Neural cell (in vitro differentiated cells): ENCODE results near the gene C5orf24. TPM values are rescaled to one million over a fixed set of nuclear protein-coding genes. Genes with fewer than 3 reads are reported as not detected.
"Not testable (repeated sequence)": the region's sequence is repeated elsewhere in the genome, so short reads cannot be mapped to it uniquely, and the experiment has no call there.

Experiments
- H2AFZ ChIP-seq: fragments of 200-600, 300-800 bp; sonication (generic), shearing (Covaris generic); 2 replicates; pipeline ENCODE4 v1.6.0; 2014; ENCODE audit warnings: low read depth, mild to moderate bottlenecking, antibody characterized with exemption, low read length, moderate library complexity
- H3F3A ChIP-seq: fragments of 200-600 bp; shearing (Covaris generic); 2 replicates; pipeline ENCODE4 v1.6.1; 2016; ENCODE audit warnings: mild to moderate bottlenecking, moderate library complexity, mixed read lengths, antibody characterized with exemption, low read length; ENCODE audit not compliant: insufficient read depth, poor library complexity, severe bottlenecking
- H3K27ac ChIP-seq: fragments of 200-600, 300-800 bp; sonication (generic), shearing (Covaris generic); 2 replicates; pipeline ENCODE4 v1.5.1; 2014; ENCODE audit warnings: mild to moderate bottlenecking, low read length, moderate library complexity
- H3K27me3 ChIP-seq: fragments of 300-800, 200-600 bp; sonication (generic), shearing (Covaris generic); 2 replicates; pipeline ENCODE4 v1.6.0; 2014; ENCODE audit warnings: mild to moderate bottlenecking, low read depth, low read length, moderate library complexity; ENCODE audit not compliant: insufficient read depth
- H3K36me3 ChIP-seq: fragments of 300-800, 200-600 bp; sonication (generic), shearing (Covaris generic); 2 replicates; pipeline ENCODE4 v1.5.1; 2014; ENCODE audit warnings: mild to moderate bottlenecking, antibody characterized with exemption, low read length, moderate library complexity; ENCODE audit not compliant: insufficient read depth
- H3K4me2 ChIP-seq: fragments of 300-800, 200-600 bp; sonication (generic), shearing (Covaris generic); 2 replicates; pipeline ENCODE4 v1.6.0; 2014; ENCODE audit warnings: mild to moderate bottlenecking, low read length
- H3K4me3 ChIP-seq: fragments of 300-800, 200-600 bp; sonication (generic), shearing (Covaris generic); 2 replicates; pipeline ENCODE4 v1.5.1; 2014; ENCODE audit warnings: mild to moderate bottlenecking, low read length, moderate library complexity
- H3K79me2 ChIP-seq: fragments of 200-600 bp; shearing (Covaris generic); replicated peaks from 2 replicates; pipeline ENCODE4 v1.6.0; 2014; ENCODE audit warnings: mild to moderate bottlenecking, low read length, moderate library complexity; ENCODE audit not compliant: insufficient read depth
- H3K9ac ChIP-seq: fragments of 300-800, 200-600 bp; sonication (generic), shearing (Covaris generic); 2 replicates; pipeline ENCODE4 v1.6.1; 2016; ENCODE audit warnings: mild to moderate bottlenecking, low read length, mixed read lengths
- H3K9me2 ChIP-seq: fragments of 200-600 bp; shearing (Covaris generic); 2 replicates; pipeline ENCODE4 v1.6.1; 2016; ENCODE audit warnings: mild to moderate bottlenecking, low read length, mixed read lengths; ENCODE audit not compliant: insufficient read depth
- H3K9me3 ChIP-seq: fragments of 200-600, 300-800 bp; sonication (generic), shearing (Covaris generic); 2 replicates; pipeline ENCODE4 v1.6.1; 2016; ENCODE audit warnings: mild to moderate bottlenecking, mixed run types, low read length, moderate library complexity, mixed read lengths
- H4K20me1 ChIP-seq: fragments of 200-600 bp; shearing (Covaris generic); 2 replicates; pipeline ENCODE4 v1.6.1; 2016; ENCODE audit warnings: mild to moderate bottlenecking, mixed run types; ENCODE audit not compliant: insufficient read depth
- EP300 ChIP-seq: fragments of 450-650 bp; conservative IDR thresholded peaks from 2 replicates; pipeline ENCODE4 v1.6.1; 2014; ENCODE audit warnings: antibody characterized with exemption, mild to moderate bottlenecking, moderate library complexity; ENCODE audit not compliant: poor library complexity, severe bottlenecking
- EZH2 ChIP-seq: fragments of 200-600, 300-800 bp; shearing (Covaris generic), sonication (generic); IDR thresholded peaks from 2 replicates; pipeline ENCODE4 v1.6.1; 2014; ENCODE audit warnings: antibody characterized with exemption, low read length, borderline replicate concordance, mild to moderate bottlenecking; ENCODE audit not compliant: insufficient read depth, poor library complexity, severe bottlenecking
- MXI1 ChIP-seq: fragments of 450-650 bp; conservative IDR thresholded peaks from 2 replicates; pipeline ENCODE4 v1.6.1; 2014; ENCODE audit warnings: antibody characterized with exemption, mild to moderate bottlenecking; ENCODE audit not compliant: poor library complexity, severe bottlenecking
- POLR2AphosphoS5 ChIP-seq: IDR thresholded peaks from 2 replicates; pipeline ENCODE4 v1.6.1; 2012
- RAD21 ChIP-seq: fragments of 450-650 bp; conservative IDR thresholded peaks from 2 replicates; pipeline ENCODE4 v1.6.1; 2014; ENCODE audit warnings: antibody characterized with exemption, mild to moderate bottlenecking, moderate library complexity
- REST ChIP-seq: IDR thresholded peaks from 2 replicates; pipeline ENCODE4 v1.6.1; 2012; ENCODE audit warnings: borderline replicate concordance
- SMC3 ChIP-seq: fragments of 450-650 bp; conservative IDR thresholded peaks from 2 replicates; pipeline ENCODE4 v1.6.1; 2014; ENCODE audit warnings: antibody characterized with exemption, mild to moderate bottlenecking, moderate library complexity; ENCODE audit not compliant: poor library complexity
- TAF1 ChIP-seq: IDR thresholded peaks from 2 replicates; pipeline ENCODE4 v1.6.1; 2012; ENCODE audit warnings: low read depth
- polyA plus RNA-seq: library from polyadenylated mRNA; depleted of rRNA; stranded (reverse); fragments of >200 nt; gene quantifications from 2 replicates; pipeline ENCODE4 v1.2.3, GENCODE V29; 2014
- TF ChIP-seq, protein P1 (sequence below): fragments of 450-650 bp; IDR thresholded peaks from 2 replicates; pipeline ENCODE4 v1.5.1; 2014; ENCODE audit warnings: antibody characterized with exemption, mild to moderate bottlenecking, moderate library complexity; ENCODE audit not compliant: poor library complexity, severe bottlenecking

Gene C5orf24
- polyA plus RNA-seq, 1 donor from 2014 or later, result 71.7 TPM

DNA sequence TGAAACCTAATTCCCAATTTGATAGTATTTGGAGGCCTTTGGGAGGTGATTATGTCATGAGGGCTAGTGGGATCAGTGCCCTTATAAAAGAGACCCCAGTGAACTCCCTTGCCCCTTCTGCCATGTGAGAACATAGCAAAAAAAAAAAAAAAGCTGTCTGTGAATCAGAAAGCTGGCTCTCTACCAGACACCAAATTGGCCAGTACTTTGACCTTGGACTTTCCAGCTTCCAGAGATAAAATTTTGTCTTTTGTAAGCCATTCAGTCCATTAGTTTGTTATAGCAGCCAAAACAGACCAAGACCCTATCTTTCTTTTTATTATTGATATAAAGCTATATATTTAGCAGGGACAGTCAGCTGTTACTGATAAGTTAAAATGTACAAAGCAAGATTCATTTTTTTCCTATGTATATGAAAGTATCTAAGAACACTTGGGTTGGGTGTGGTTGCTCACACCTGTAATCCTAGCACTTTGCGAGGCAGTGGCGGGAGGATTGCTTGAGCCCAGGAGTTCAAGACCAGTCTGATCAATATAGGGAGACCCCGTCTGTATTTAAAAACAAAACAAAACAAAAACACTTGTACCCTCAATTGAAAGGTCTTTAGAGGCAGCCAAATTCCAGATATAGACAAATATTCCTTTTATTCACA, 8.1 kb upstream of the C5orf24 start:
- H3K79me2 ChIP-seq, result no peaks in the 10 kb centered on the region
- H3K9ac ChIP-seq, result no peak overlapping the region
- no peaks in the 10 kb centered on the region for H4K20me1 ChIP-seq
- H3K36me3 ChIP-seq, result no peaks in the 10 kb centered on the region
- no peaks in the 10 kb centered on the region for H3K9me2 ChIP-seq
- TF ChIP-seq EZH2 (no peak), TAF1 (no peak), RAD21 (no peak), REST (no peak), SMC3 (no peak), POLR2AphosphoS5 (no peak), EP300 (no peak), MXI1 (no peak)
- TF ChIP-seq, protein P1, sequence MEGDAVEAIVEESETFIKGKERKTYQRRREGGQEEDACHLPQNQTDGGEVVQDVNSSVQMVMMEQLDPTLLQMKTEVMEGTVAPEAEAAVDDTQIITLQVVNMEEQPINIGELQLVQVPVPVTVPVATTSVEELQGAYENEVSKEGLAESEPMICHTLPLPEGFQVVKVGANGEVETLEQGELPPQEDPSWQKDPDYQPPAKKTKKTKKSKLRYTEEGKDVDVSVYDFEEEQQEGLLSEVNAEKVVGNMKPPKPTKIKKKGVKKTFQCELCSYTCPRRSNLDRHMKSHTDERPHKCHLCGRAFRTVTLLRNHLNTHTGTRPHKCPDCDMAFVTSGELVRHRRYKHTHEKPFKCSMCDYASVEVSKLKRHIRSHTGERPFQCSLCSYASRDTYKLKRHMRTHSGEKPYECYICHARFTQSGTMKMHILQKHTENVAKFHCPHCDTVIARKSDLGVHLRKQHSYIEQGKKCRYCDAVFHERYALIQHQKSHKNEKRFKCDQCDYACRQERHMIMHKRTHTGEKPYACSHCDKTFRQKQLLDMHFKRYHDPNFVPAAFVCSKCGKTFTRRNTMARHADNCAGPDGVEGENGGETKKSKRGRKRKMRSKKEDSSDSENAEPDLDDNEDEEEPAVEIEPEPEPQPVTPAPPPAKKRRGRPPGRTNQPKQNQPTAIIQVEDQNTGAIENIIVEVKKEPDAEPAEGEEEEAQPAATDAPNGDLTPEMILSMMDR, result no peak
- no peak overlapping the region for H3K27ac ChIP-seq
- no peak overlapping the region for H3K4me2 ChIP-seq
- H2AFZ ChIP-seq, result no peak overlapping the region
- no peaks in the 10 kb centered on the region for H3F3A ChIP-seq
- no peaks in the 10 kb centered on the region for H3K9me3 ChIP-seq
- H3K27me3 ChIP-seq, result no peaks in the 10 kb centered on the region
- H3K4me3 ChIP-seq, result no peak overlapping the region

- H3K9ac ChIP-seq, H3F3A ChIP-seq, H3K79me2 ChIP-seq, H3K4me2 ChIP-seq, H3K27me3 ChIP-seq, H3K36me3 ChIP-seq, H2AFZ ChIP-seq, H3K4me3 ChIP-seq, H3K9me3 ChIP-seq, H4K20me1 ChIP-seq, H3K9me2 ChIP-seq, H3K27ac ChIP-seq: not testable (repeated sequence)
Measured at GRCh38 chr5:134838361-134838760, 7.4 kb upstream of the C5orf24 start.

DNA sequence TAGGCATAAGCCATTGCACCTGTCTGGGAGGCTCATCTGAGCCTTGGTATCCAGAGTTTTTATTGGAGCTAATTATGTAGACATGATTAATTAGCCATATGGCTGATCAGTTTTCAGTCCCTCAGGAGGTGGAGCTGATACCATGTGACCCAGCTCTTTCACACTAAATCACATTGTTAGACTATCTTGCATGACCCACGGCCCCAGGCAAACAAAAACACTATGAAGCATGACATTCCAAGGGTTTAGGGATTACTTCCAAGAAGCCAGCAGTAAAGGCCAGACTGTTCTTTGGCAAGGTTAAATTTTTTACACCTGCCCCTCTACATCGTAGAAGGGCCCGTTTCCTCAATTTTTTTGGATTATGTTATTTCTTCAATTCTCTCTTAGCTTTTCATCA, 5.0 kb upstream of the C5orf24 start:
- H3K9ac ChIP-seq, result no peak overlapping the region
- no peaks in the 10 kb centered on the region for H3K9me3 ChIP-seq
- H3F3A ChIP-seq, result no peaks in the 10 kb centered on the region
- H3K9me2 ChIP-seq, result no peaks in the 10 kb centered on the region
- H3K79me2 ChIP-seq, result no peaks in the 10 kb centered on the region
- H2AFZ ChIP-seq, result no peak overlapping the region
- TF ChIP-seq MXI1 (no peak), RAD21 (no peak), TAF1 (no peak), EP300 (no peak), SMC3 (no peak), REST (no peak)
- no peaks in the 10 kb centered on the region for H3K36me3 ChIP-seq
- H3K4me2 ChIP-seq, result no peak overlapping the region
- no peaks in the 10 kb centered on the region for H3K27me3 ChIP-seq
- H3K27ac ChIP-seq, result no peak overlapping the region
- no peaks in the 10 kb centered on the region for H4K20me1 ChIP-seq
- H3K4me3 ChIP-seq, result no peak overlapping the region
